Stimulated activated CD8-positive, alpha-beta memory T cell treated with anti-CD3 and anti-CD28 coated beads, Interleukin-12 subunit alpha, Interleukin-12 subunit beta, amount 100 ng/mL, for 24 hours (primary cell): ENCODE results near the gene PCBP3.

Experiments
- DNase-seq: peaks from one replicate; pipeline ENCODE4 v3.0.0-alpha.2; 2020; ENCODE audit errors: extremely low read depth

PCBP3 gene

GRCh38 chr21:45909238-45909988, 265.9 kb downstream of the PCBP3 start:
- DNase-seq, result no peak

DNA sequence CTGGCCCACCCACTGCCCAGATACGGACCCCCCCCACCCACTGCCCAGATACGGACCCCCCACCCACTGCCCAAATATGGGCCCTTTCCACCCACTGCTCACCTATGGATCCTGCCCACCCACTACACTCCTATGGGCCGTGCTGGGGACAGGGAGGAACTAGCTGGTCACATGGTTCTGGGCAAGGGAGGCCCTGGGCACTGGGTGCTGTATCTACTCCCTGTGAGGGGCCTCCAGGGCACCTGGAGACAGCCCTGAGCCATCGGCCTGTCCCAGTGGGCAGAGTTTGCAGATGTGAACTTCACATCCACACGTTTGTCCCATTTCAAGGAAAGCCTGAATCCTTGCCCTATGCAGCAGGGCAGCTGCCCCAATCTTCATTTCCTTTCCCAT, 266.6 kb downstream of the PCBP3 start:
- no peak for DNase-seq

DNA sequence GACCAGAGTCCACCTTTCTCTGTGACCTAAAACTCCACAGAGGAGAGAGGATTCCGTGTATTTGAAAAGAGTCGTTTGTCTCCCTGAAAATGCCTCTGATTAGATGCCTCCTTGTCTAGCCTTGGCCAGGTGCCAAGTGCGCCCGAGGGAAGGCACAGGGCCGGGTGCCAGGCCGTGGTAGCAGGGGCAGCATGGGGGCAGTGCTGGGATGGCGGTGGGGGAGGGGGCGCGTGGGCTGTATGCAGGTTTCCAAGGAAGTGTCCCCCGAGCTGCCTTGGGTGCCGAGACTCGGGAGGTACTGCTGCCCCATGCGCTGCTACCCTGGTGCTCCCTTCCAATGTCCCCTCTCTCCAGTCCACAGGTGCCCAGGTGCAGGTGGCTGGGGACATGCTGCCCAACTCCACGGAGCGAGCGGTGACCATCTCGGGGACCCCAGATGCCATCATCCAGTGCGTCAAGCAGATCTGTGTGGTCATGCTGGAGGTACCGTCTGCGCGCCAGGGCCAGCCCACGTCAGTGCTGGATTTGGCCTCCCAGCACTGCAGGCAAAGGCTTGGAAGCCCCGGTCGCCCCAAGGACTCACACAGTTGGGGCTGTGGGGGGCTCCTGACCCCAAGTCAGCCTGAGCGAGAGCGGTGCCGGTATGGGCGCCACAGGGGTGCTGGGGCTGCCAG, 267.2 kb downstream of the PCBP3 start:
- DNase-seq, result no peak

GRCh38 chr21:45911806-45912325, 268.3 kb downstream of the PCBP3 start:
- no peak for DNase-seq

DNA sequence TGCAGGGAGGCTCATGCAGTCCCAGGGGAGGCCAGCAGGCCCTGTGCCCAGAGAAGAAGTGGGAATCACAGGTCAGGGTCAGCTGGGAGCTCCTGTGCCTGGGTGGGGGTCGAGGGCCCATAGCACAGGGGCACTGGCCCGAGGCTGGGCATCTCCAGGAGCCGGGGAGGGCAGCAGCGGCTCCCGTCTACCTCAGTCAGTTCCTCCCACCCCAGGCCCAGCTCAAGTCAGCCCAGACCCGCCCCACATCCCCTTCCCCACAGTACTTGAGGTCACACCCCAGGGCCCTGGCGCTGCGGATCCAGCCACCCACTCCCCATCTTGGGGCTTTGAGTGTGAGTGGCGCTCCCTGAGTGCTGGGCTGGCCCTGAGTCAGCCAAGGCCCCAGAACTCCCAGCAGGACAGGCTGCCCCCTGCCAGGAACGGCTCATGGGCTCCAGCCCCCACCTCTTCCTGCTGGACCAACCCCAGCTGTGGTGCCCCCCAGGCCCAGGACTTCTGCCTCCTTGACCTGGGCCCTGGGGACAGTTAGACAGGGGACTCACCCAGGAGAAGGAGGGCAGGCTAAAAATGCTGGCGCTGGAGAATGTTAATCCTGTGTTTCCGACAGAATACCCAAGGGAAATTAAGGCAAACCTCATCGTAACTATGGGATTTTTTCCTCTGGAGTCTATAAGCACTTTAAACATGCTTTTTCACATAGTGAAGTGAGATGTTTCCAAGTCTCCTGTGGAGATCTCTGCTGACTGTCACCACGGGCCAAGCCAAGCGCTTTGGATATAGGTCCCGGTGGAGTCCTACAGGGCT, 269.3 kb downstream of the PCBP3 start:
- no peak for DNase-seq

DNA sequence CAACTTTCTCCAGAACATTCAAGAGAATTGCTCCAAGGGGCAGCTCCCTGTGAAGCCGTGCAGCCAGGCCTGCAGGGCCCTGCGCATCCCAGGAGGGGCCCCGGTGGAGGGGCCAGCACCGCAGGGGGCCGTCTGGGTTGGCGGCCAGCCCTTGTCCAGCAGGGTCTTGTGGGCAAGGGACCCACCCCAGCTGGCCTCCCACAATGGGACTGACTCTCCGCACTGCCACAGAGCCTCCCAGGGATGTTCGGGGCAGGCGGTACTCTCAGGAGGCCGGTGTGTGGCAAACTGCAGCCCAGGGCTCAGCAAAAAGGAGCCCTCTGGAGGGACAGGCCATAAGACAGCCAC, 269.9 kb downstream of the PCBP3 start:
- DNase-seq, result no peak

- no peak for DNase-seq
Measured at GRCh38 chr21:45913886-45914285, 270.4 kb downstream of the PCBP3 start.

DNA sequence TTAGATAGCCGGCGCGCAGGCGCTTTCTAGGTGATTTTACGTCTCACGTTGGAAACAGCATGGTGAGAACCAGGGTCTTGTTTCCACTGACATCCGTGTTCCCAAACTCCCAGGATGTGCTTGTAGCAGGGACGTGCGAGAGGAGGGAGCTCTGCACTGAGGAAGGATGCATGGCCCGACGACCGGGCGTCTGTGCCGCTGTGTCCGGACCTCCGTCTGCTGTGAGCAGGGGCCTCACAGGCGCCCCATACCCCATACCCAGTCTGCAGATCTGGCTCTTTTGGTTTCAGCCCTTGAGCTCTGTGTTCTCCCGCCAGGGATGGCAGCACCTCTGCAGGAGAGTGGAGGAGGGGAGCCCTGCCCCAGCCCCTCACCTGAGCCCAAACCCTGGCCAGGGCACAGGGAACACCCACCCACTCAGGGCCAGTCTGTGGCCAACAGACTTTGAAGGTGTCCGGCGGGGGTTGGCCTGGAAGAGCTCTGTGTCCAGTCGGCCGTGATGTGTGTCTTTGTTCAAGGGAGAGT, 270.9 kb downstream of the PCBP3 start:
- DNase-seq, result no peak

- DNase-seq, result no peak
Measured at GRCh38 chr21:45916011-45916840, 272.7 kb downstream of the PCBP3 start.

- DNase-seq, result no peak
Measured at GRCh38 chr21:45917241-45917640, 273.7 kb downstream of the PCBP3 start.

GRCh38 chr21:45918011-45918410, 274.5 kb downstream of the PCBP3 start:
- no peak for DNase-seq

DNA sequence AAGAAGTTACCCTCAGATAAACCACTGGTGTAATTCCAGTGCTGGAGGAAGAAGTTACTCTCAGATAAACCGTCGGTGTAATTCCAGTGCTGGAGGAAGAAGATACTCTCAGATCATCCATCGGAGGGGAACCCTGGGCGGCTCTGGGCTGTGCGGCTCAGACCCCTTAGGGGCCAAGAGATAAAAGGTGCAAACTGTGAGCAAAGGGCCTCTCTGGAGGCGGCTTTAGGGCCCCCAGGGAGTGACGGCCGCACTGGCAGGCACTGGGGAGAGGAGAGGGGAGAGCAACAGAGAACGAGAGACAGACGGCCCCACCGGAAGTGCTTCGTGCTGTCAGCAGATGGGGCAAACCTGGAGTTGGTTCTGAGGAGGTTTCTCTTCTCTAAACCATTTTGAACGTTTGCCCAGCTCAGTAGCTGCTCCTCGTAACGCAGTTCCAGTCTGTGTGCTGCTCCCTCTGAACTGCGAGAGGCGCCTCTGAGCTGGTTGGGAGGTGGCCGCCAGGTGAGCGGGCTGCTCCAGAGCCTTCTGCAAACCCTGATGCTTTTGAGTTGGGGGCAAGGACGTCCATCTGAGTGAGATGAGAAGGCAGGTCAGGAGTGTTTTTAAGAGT, 275.4 kb downstream of the PCBP3 start:
- no peak for DNase-seq

DNA sequence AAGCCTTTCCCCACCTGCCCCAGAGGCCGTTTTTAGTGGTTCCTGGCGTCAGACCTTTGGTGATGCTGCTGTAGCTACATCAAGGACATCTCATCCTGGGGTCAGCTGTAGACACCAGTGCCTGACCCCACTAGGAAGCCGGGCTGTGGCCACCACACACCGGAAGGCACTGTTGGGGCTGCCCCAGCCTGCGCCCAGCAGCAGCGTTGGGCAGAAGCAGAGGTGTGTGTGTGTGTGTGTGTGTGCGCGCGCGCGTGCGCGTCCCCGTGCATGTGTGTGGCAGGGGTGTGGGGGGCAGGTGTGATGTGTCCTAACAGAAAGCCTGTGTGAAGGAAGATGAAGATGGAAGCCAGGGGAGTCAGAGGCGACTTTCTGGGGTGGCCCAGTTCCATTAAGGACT, 276.1 kb downstream of the PCBP3 start:
- DNase-seq, result no peak

DNA sequence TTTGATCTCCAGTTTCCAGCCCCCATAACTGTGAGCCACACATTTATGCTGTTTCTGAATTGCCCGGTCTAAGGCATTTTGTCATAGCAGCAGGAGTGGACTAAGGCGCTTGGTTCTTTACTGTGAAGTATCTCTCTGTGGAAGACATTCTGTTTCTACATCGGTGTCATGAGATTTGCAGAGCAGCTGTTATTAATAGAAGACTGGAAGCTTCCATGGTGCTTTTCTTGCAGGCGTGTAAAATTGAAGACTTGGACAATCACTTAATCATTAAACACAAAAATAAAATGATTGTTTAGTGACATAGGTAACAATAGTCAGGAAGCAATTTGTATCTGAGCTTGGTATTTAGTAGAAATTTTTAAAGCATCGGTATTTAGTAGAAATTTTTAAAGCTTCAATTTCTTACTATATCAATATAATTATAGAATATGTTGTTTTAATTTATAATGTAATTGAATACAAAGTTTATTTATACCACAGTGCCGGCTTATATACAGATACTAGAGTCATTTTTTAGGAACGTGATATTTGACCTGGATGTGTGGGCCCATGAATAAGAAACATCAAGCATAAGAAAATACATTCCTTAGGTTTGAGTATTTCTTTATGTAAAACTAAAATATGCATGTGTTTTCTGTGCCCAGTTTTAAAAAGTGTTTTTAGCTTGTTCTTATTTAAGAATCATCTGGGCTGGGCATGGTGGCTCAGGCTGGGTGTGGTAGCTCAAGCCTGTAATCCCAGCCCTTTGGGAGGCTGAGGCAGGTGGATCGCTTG, 277.5 kb downstream of the PCBP3 start:
- DNase-seq, result no peak

GRCh38 chr21:45921917-45922316, 278.4 kb downstream of the PCBP3 start:
- DNase-seq, result no peak

DNA sequence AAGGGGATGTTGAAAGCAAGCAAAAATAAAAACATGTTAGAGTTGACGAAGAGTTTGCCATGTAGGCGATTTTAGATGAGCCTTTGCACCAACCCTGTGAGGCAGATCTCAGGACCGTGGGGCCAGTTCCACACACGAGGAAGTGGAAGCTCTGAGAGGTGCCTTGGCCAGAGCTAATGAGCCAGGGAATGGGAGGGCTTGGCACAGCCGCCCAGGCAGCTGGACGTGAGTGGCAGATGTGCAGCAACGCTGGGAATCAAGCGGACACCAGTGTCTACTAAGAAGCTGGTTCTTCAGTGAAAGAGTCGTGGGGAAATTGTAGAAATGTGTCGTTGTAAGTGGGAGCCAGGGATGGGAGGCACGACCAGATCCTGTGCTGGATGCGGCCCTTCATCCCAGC, 279.1 kb downstream of the PCBP3 start:
- no peak for DNase-seq

DNA sequence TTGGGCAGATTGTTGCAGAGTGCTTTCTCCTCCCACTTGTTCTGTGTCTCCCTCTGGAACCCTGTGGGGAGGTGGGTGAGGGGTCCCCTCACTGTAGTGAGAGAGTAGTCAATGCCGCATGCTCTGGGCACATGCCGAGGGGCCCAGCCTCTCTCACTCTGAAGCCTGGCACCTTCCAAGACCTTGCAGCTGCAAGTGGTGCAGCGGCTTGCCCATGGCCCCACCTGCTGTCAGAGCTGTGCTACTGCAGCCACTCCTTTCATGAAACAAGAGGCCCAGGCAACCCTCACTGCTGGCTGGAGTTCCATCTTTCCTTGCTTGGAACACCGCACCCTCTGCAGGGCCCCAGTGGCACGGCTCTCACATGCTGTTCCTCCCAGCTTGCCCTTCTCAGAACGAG, 279.6 kb downstream of the PCBP3 start:
- DNase-seq, result peak; percentile 31

DNA sequence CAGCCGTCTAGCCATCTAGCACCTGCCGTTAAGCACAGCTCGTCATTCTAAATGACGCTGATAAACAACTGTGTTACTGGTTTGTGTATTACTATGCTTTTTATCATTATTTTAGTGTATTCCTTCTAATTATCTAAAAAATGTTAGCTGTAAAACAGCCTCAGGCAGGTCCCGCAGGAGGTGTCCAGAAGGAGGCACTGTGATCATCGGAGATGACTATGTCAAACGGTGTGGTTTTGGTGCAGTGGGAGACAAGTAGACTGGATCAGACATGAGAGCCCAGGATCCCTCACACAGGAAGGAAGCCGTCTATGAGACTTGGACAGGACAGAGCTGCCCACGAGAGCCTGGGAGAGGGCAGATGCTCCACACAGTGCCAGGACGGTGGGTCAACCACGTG, 282.8 kb downstream of the PCBP3 start:
- DNase-seq, result no peak

GRCh38 chr21:45927032-45927431, 283.5 kb downstream of the PCBP3 start:
- no peak for DNase-seq
